Loucy (cell line): ENCODE data around the gene POC1B.

ENCODE experiments used
- H2AFZ ChIP-seq: fragments of 200-600 bp; sonication (generic); 2 replicates; pipeline ENCODE4 v1.6.0; 2016; ENCODE audit warnings: antibody characterized with exemption, mild to moderate bottlenecking, low read length, moderate library complexity
- H3F3A ChIP-seq: fragments of 200-600 bp; 2 replicates; pipeline ENCODE4 v1.6.0; 2016; ENCODE audit warnings: antibody characterized with exemption, low read depth, mild to moderate bottlenecking
- H3K27me3 ChIP-seq: fragments of 200-600 bp; sonication (generic); 2 replicates; pipeline ENCODE4 v1.6.1; 2014; ENCODE audit warnings: low read length, mild to moderate bottlenecking; ENCODE audit not compliant: insufficient read depth, poor library complexity, severe bottlenecking
- H3K36me3 ChIP-seq: fragments of 200-600 bp; sonication (generic); 2 replicates; pipeline ENCODE4 v1.6.1; 2016; ENCODE audit warnings: low read length; ENCODE audit not compliant: insufficient read depth
- H3K4me1 ChIP-seq: fragments of 200-600 bp; sonication (generic); 2 replicates; pipeline ENCODE4 v1.5.1; 2014; ENCODE audit warnings: low read length, mild to moderate bottlenecking; ENCODE audit not compliant: insufficient read depth, poor library complexity, severe bottlenecking
- H3K4me2 ChIP-seq: fragments of 200-600 bp; sonication (generic); 2 replicates; pipeline ENCODE4 v1.6.0; 2014; ENCODE audit warnings: antibody characterized with exemption, low read length, low read depth, mild to moderate bottlenecking; ENCODE audit not compliant: poor library complexity, severe bottlenecking
- H3K4me3 ChIP-seq: fragments of 200-600 bp; sonication (generic); 2 replicates; pipeline ENCODE4 v1.5.1; 2014; ENCODE audit warnings: low read length, mild to moderate bottlenecking, mixed read lengths; ENCODE audit not compliant: poor library complexity, severe bottlenecking
- H3K79me2 ChIP-seq: fragments of 200-600 bp; sonication (generic); 2 replicates; pipeline ENCODE4 v1.6.1; 2014; ENCODE audit warnings: low read length; ENCODE audit not compliant: insufficient read depth
- H3K9ac ChIP-seq: fragments of 200-600 bp; sonication (generic); 2 replicates; pipeline ENCODE4 v1.6.0; 2014; ENCODE audit warnings: mild to moderate bottlenecking, low read depth, low read length, moderate library complexity; ENCODE audit not compliant: poor library complexity, severe bottlenecking
- H3K9me2 ChIP-seq: fragments of 200-600 bp; sonication (generic); replicated peaks from 2 replicates; pipeline ENCODE4 v1.6.1; 2016; ENCODE audit warnings: low read depth, low read length, mixed read lengths
- H3K9me3 ChIP-seq: fragments of 200-600 bp; sonication (generic); 2 replicates; pipeline ENCODE4 v1.6.1; 2014; ENCODE audit warnings: mild to moderate bottlenecking, antibody characterized with exemption, low read length, low read depth; ENCODE audit not compliant: insufficient read depth
- H4K20me1 ChIP-seq: fragments of 200-600 bp; sonication (generic); 2 replicates; pipeline ENCODE4 v1.6.0; 2014; ENCODE audit warnings: antibody characterized with exemption, low read length, mild to moderate bottlenecking; ENCODE audit not compliant: insufficient read depth, poor library complexity, severe bottlenecking
- CTCF ChIP-seq: fragments of 200-600 bp; sonication (generic); conservative IDR thresholded peaks from 2 replicates; pipeline ENCODE4 v1.5.1; 2014; ENCODE audit warnings: mild to moderate bottlenecking, antibody characterized with exemption, low read length
- EZH2phosphoT487 ChIP-seq: fragments of 200-600 bp; IDR thresholded peaks from 2 replicates; pipeline ENCODE4 v1.6.1; 2018; ENCODE audit warnings: antibody characterized with exemption, mild to moderate bottlenecking, moderate library complexity, borderline replicate concordance

POC1B gene

DNA sequence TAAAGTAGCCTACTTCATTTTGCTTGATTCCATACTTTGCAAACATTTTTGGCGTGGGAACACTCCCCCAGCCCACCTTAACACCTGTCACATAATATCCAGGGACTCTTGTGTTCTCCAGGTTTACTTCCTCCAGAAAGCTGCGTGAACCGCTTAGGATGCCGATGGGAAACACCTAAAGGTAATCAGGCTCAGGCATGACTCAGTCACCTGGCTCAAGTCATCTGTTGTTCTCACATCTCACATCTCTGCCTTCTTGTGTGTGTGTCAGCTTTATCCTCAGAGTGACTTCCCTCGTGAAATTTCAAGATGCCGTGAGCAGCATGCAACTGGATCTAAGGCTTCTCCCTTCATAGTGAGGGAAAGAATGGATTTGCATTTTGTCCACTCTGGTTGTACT, 125.4 kb downstream of the POC1B start:
- Histone ChIP-seq H3K4me2 (no peak overlapping the region), H3K9ac (no peak overlapping the region), H3K27me3 (no peaks in the 10 kb centered on the region), H3K4me1 (peaks cover 5% of the 10 kb centered on the region), H4K20me1 (no peaks in the 10 kb centered on the region), H3F3A (no peaks in the 10 kb centered on the region), H3K79me2 (no peaks in the 10 kb centered on the region), H3K9me3 (no peaks in the 10 kb centered on the region), H3K9me2 (no peaks in the 10 kb centered on the region), H3K36me3 (no peaks in the 10 kb centered on the region), H2AFZ (no peak overlapping the region), H3K4me3 (no peak overlapping the region)
- TF ChIP-seq CTCF: no peak
- TF ChIP-seq EZH2phosphoT487: no peak

DNA sequence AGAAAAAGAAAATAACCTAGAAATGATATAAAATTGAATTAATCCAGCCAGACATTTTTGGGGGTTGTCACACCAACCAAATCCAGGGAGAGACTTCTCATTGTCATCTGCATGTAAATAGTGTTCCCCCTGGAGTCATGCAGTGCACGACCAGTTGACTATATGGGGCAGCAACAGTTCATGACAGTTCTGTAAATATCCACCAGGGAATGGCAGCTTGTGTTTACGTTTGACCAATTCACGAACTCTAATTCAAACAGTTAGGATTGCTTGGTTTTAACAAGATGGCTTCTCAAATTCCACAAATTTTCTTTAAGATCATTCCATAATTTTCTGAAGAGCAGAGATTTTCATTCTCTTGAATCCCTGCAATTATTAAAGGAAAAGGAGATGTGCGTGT, 130.1 kb downstream of the POC1B start:
- Histone ChIP-seq H3F3A (no peaks in the 10 kb centered on the region), H2AFZ (no peak overlapping the region), H3K27me3 (no peaks in the 10 kb centered on the region), H4K20me1 (no peaks in the 10 kb centered on the region), H3K36me3 (no peaks in the 10 kb centered on the region), H3K4me1 (peaks cover 5% of the 10 kb centered on the region), H3K4me3 (no peak overlapping the region), H3K9me3 (no peaks in the 10 kb centered on the region), H3K79me2 (no peaks in the 10 kb centered on the region), H3K4me2 (no peak overlapping the region), H3K9ac (no peak overlapping the region), H3K9me2 (no peaks in the 10 kb centered on the region)
- TF ChIP-seq EZH2phosphoT487 (no peak), CTCF (no peak)

DNA sequence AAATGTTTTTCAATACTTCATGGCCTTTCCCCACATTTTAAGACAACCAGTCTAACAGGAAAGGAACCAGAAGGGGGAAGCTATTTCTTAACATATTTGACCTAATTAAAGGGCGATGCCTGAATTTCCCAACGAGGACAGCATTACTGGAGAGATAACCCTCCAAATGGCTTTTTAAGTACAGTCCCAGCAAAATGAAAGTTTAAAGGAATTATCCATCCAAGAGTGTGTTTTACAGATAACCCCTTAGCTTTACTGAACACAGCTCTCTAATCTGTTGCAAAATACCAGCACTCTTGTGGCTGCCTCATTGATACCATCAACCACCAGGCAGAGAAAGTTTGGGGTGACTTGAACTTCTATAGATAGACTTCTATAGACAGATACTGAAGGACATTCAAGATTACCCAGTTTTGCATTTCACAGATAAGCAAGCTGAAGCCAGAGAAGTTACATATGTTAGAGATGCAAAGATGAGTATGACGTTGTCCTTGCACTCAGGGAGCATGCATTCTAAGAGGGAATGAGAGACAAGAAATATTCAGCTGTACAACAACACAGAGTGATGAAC, 132.2 kb downstream of the POC1B start:
- Histone ChIP-seq H3K9ac (no peak overlapping the region), H3K9me3 (no peaks in the 10 kb centered on the region), H3K79me2 (no peaks in the 10 kb centered on the region), H3K4me2 (no peak overlapping the region), H3K27me3 (no peaks in the 10 kb centered on the region), H2AFZ (no peak overlapping the region), H3F3A (no peaks in the 10 kb centered on the region), H3K4me1 (peaks cover 13% of the 10 kb centered on the region), H4K20me1 (no peaks in the 10 kb centered on the region), H3K9me2 (no peaks in the 10 kb centered on the region), H3K36me3 (no peaks in the 10 kb centered on the region), H3K4me3 (no peak overlapping the region)
- no peak for TF ChIP-seq EZH2phosphoT487
- TF ChIP-seq CTCF: no peak
